Natural killer cell (primary cell): ENCODE measurements around the gene BAHCC1. TPM values are rescaled to one million over a fixed set of nuclear protein-coding genes. Genes with fewer than 3 reads are reported as not detected.

Experiments
- ATAC-seq, 3 donors: fragments of 150-1000 bp in 2 of 3; fragments of 200-7000 bp in 1 of 3; cut with Tn5 transposase; 1 replicate in 1 of 3; 2 replicates in 2 of 3; pipeline ENCODE4 v1.10.0; 2021; ENCODE audit warnings: mild to moderate bottlenecking in 2 of 3, moderate library complexity in 2 of 3
- DNase-seq, 2 donors: peaks; one replicate each; pipeline versions ENCODE4 v3.0.0 to v3.0.0-alpha.2; 2013 to 2021; ENCODE audit warnings: mixed read lengths in 1 of 2
- H3K27ac ChIP-seq: one replicate; pipeline ENCODE4 v1.5.1; 2013; ENCODE audit warnings: mild to moderate bottlenecking, low read length
- H3K27me3 ChIP-seq: one replicate; pipeline ENCODE4 v1.6.1; 2013; ENCODE audit warnings: low read length; ENCODE audit not compliant: control insufficient read depth, insufficient read depth
- H3K36me3 ChIP-seq: one replicate; pipeline ENCODE4 v1.6.1; 2013; ENCODE audit warnings: low read length; ENCODE audit not compliant: control insufficient read depth, insufficient read depth
- H3K4me1 ChIP-seq: one replicate; pipeline ENCODE4 v1.6.1; 2013; ENCODE audit warnings: low read length; ENCODE audit not compliant: control insufficient read depth, insufficient read depth
- H3K4me3 ChIP-seq: one replicate; pipeline ENCODE4 v1.5.1; 2013; ENCODE audit warnings: low read length
- H3K9me3 ChIP-seq: one replicate; pipeline ENCODE4 v1.6.1; 2013; ENCODE audit warnings: low read length; ENCODE audit not compliant: control insufficient read depth, insufficient read depth
- H3K27ac Mint-ChIP-seq, 2 donors: one replicate each; pipeline ENCODE4 v1.8.0; 2022; ENCODE audit warnings: mild to moderate bottlenecking in 2 of 2, mixed read lengths in 2 of 2, moderate library complexity in 1 of 2
- H3K27me3 Mint-ChIP-seq, 2 donors: one replicate each; pipeline ENCODE4 v1.8.0; 2022; ENCODE audit warnings: low read depth in 2 of 2, mixed read lengths in 2 of 2
- H3K36me3 Mint-ChIP-seq: one replicate; pipeline ENCODE4 v1.8.0; 2022; ENCODE audit warnings: mixed read lengths
- H3K4me1 Mint-ChIP-seq, 2 donors: one replicate each; pipeline ENCODE4 v1.8.0; 2022; ENCODE audit warnings: mixed read lengths in 2 of 2
- H3K4me3 Mint-ChIP-seq: one replicate; pipeline ENCODE4 v1.8.0; 2022; ENCODE audit warnings: mild to moderate bottlenecking, moderate library complexity, mixed read lengths
- H3K9me3 Mint-ChIP-seq, 2 donors: one replicate each; pipeline ENCODE4 v1.8.0; 2022; ENCODE audit warnings: mixed read lengths in 2 of 2
- CTCF ChIP-seq: fragments of 200-600 bp; IDR thresholded peaks from one replicate; pipeline ENCODE4 v1.8.0; 2022; ENCODE audit warnings: antibody characterized with exemption
- WGBS: methylation state at CpG from one replicate; pipeline ENCODE4 v1.1.7; 2013; ENCODE audit warnings: missing lambda C conversion rate; ENCODE audit not compliant: insufficient coverage; 5-methylcytosine and 5-hydroxymethylcytosine counted together
- intact Hi-C: fragments of 100-400 bp; cut with micrococcal nuclease; formaldehyde crosslinking; loops from one replicate; pipeline ENCODE4 v1.14.2; 2022
- total RNA-seq, 4 donors: library from RNA; stranded (reverse); fragments of 120-200 nt in 1 of 4; gene quantifications; one replicate each; pipeline versions ENCODE4 v1.2.3 to v1.2.4, GENCODE V29; 2013 to 2022

Gene BAHCC1
- total RNA-seq, 3 donors from 2014 or later (not counting 1 experiment from before 2014, with no cell fraction given): 2.9 to 17.3 (median 5.7) TPM

DNA sequence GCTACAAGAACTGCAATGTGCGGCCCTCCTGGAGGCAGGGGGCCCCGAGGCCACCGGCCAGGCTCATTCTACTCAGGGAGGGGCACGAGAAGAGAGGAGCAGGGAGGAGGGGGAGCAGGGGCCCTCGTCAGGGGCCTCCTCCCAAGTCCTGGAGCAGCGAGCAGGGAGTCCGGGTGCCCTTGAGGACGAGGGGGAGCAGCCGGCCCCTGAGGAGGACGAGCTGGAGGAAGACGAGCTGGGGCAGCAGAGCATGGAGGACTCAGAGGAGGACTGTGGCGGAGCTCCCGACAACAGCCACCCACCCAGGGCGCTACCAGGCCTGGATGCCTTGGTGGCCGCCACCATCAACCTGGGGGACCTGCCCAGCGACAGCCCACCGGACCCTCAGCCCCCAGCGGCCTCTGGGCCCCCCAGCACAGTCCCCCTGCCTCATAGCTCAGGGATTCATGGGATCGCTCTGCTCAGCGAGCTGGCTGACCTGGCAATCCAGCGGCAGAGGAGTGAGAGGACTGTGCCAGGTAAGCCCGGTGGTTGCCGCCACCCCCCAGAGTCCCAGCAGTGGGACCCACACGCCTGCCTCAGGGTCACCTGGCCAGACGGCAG lies 52.2 kb downstream of the BAHCC1 start:
- no peak for DNase-seq
- Mint-ChIP-seq H3K27ac (no peak overlapping the region), H3K36me3 (no peaks in the 10 kb centered on the region), H3K27me3 (no peaks in the 10 kb centered on the region), H3K9me3 (no peaks in the 10 kb centered on the region), H3K4me1 (no peaks in the 10 kb centered on the region), H3K4me3 (no peak overlapping the region)
- WGBS: 89% methylated on average over 25 of the region's 25 CpGs
- H3K27ac ChIP-seq: no peak overlapping the region
- H3K4me1 ChIP-seq: no peaks in the 10 kb centered on the region
- H3K4me3 ChIP-seq: no peak overlapping the region
- no peaks in the 10 kb centered on the region for H3K36me3 ChIP-seq
- no peak for TF ChIP-seq CTCF
- intact Hi-C loops: no loop called here
- H3K27me3 ChIP-seq: no peaks in the 10 kb centered on the region
- no peak for ATAC-seq
- H3K9me3 ChIP-seq: no peaks in the 10 kb centered on the region

GRCh38 chr17:81448442-81448841 lies 53.2 kb downstream of the BAHCC1 start:
- H3K4me3 Mint-ChIP-seq: no peak overlapping the region
- no peak for TF ChIP-seq CTCF
- peaks cover 0 to 3% of the 10 kb centered on the region in 2 donors for H3K27me3 Mint-ChIP-seq
- Histone ChIP-seq H3K4me1 (peaks cover 9% of the 10 kb centered on the region), H3K27ac (no peak overlapping the region), H3K4me3 (no peak overlapping the region), H3K27me3 (no peaks in the 10 kb centered on the region), H3K9me3 (no peaks in the 10 kb centered on the region), H3K36me3 (no peaks in the 10 kb centered on the region)
- H3K36me3 Mint-ChIP-seq: no peaks in the 10 kb centered on the region
- DNase-seq: no peak
- peaks cover 0 to 5% of the 10 kb centered on the region in 2 donors for H3K4me1 Mint-ChIP-seq
- intact Hi-C loops: no loop called here
- H3K27ac Mint-ChIP-seq: no peak overlapping the region
- no peaks in the 10 kb centered on the region for H3K9me3 Mint-ChIP-seq
- ATAC-seq: no peak
- WGBS: 74% methylated on average over 25 of the region's 25 CpGs

- H3K36me3 ChIP-seq: no peaks in the 10 kb centered on the region
- H3K27ac Mint-ChIP-seq: no peak overlapping the region
- no peak overlapping the region for H3K27ac ChIP-seq
- 73% methylated on average over 11 of the region's 12 CpGs for WGBS
- intact Hi-C loops: no loop called here
- no peak overlapping the region for H3K4me3 Mint-ChIP-seq
- peaks cover 0 to 10% of the 10 kb centered on the region in 2 donors for H3K4me1 Mint-ChIP-seq
- no peaks in the 10 kb centered on the region for H3K9me3 ChIP-seq
- peaks cover 0 to 3% of the 10 kb centered on the region in 2 donors for H3K27me3 Mint-ChIP-seq
- H3K36me3 Mint-ChIP-seq: no peaks in the 10 kb centered on the region
- ATAC-seq (no peak), DNase-seq (no peak)
- peaks cover 14% of the 10 kb centered on the region for H3K4me1 ChIP-seq
- no peak for TF ChIP-seq CTCF
- peaks cover 5% of the 10 kb centered on the region for H3K27me3 ChIP-seq
- no peaks in the 10 kb centered on the region for H3K9me3 Mint-ChIP-seq
- H3K4me3 ChIP-seq: no peak overlapping the region
Observed at GRCh38 chr17:81448950-81449349, 53.7 kb downstream of the BAHCC1 start.

GRCh38 chr17:81449351-81449750 lies 54.1 kb downstream of the BAHCC1 start:
- Mint-ChIP-seq H3K4me3 (no peak overlapping the region), H3K36me3 (no peaks in the 10 kb centered on the region), H3K4me1 (peaks cover 0 to 12% of the 10 kb centered on the region in 2 donors), H3K27ac (no peak overlapping the region), H3K27me3 (peaks cover 0 to 3% of the 10 kb centered on the region in 2 donors), H3K9me3 (no peaks in the 10 kb centered on the region)
- H3K27ac ChIP-seq: no peak overlapping the region
- no peak for TF ChIP-seq CTCF
- DNase-seq (no peak), ATAC-seq (no peak)
- no peak overlapping the region for H3K4me3 ChIP-seq
- 53% methylated on average over 8 of the region's 8 CpGs for WGBS
- H3K9me3 ChIP-seq: no peaks in the 10 kb centered on the region
- peaks cover 7% of the 10 kb centered on the region for H3K27me3 ChIP-seq
- H3K4me1 ChIP-seq: peaks cover 18% of the 10 kb centered on the region
- no peaks in the 10 kb centered on the region for H3K36me3 ChIP-seq
- intact Hi-C loops: no loop called here
